Neural cell (in vitro differentiated cells): ENCODE results near the gene PTPDC1.

ENCODE experiments used
- EZH2 ChIP-seq: fragments of 200-600, 300-800 bp; shearing (Covaris generic), sonication (generic); IDR thresholded peaks from 2 replicates; pipeline ENCODE4 v1.6.1; 2014; ENCODE audit warnings: antibody characterized with exemption, low read length, borderline replicate concordance, mild to moderate bottlenecking; ENCODE audit not compliant: insufficient read depth, poor library complexity, severe bottlenecking
- TF ChIP-seq, protein P1 (sequence below): IDR thresholded peaks from 2 replicates; pipeline ENCODE4 v1.6.1; 2012; ENCODE audit warnings: borderline replicate concordance
- TF ChIP-seq, protein P2 (sequence below): fragments of 450-650 bp; IDR thresholded peaks from 2 replicates; pipeline ENCODE4 v1.5.1; 2014; ENCODE audit warnings: antibody characterized with exemption, mild to moderate bottlenecking, moderate library complexity; ENCODE audit not compliant: poor library complexity, severe bottlenecking

DNA sequence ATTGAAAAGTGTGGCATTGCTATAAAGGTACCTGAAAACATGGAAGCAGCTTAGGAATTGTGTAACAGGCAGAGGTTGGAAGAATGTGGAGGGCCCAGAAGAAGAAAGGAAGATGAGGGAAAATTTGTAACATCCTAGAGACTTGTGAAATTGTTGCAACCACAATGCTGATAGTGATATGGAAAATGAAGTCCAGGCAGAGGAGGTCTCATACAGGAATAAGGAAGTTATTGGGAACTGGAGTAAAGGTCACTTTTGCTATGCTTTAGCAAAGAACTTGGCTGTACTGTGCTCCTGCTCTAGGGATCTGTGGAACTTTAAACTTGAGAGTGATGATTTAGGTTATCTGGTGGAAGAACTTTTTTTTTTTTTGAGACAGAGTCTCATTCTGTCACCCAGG lies 43.5 kb downstream of the PTPDC1 start:
- TF ChIP-seq EZH2 = no peak
- TF ChIP-seq, protein P1, sequence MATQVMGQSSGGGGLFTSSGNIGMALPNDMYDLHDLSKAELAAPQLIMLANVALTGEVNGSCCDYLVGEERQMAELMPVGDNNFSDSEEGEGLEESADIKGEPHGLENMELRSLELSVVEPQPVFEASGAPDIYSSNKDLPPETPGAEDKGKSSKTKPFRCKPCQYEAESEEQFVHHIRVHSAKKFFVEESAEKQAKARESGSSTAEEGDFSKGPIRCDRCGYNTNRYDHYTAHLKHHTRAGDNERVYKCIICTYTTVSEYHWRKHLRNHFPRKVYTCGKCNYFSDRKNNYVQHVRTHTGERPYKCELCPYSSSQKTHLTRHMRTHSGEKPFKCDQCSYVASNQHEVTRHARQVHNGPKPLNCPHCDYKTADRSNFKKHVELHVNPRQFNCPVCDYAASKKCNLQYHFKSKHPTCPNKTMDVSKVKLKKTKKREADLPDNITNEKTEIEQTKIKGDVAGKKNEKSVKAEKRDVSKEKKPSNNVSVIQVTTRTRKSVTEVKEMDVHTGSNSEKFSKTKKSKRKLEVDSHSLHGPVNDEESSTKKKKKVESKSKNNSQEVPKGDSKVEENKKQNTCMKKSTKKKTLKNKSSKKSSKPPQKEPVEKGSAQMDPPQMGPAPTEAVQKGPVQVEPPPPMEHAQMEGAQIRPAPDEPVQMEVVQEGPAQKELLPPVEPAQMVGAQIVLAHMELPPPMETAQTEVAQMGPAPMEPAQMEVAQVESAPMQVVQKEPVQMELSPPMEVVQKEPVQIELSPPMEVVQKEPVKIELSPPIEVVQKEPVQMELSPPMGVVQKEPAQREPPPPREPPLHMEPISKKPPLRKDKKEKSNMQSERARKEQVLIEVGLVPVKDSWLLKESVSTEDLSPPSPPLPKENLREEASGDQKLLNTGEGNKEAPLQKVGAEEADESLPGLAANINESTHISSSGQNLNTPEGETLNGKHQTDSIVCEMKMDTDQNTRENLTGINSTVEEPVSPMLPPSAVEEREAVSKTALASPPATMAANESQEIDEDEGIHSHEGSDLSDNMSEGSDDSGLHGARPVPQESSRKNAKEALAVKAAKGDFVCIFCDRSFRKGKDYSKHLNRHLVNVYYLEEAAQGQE = no peak
- TF ChIP-seq, protein P2, sequence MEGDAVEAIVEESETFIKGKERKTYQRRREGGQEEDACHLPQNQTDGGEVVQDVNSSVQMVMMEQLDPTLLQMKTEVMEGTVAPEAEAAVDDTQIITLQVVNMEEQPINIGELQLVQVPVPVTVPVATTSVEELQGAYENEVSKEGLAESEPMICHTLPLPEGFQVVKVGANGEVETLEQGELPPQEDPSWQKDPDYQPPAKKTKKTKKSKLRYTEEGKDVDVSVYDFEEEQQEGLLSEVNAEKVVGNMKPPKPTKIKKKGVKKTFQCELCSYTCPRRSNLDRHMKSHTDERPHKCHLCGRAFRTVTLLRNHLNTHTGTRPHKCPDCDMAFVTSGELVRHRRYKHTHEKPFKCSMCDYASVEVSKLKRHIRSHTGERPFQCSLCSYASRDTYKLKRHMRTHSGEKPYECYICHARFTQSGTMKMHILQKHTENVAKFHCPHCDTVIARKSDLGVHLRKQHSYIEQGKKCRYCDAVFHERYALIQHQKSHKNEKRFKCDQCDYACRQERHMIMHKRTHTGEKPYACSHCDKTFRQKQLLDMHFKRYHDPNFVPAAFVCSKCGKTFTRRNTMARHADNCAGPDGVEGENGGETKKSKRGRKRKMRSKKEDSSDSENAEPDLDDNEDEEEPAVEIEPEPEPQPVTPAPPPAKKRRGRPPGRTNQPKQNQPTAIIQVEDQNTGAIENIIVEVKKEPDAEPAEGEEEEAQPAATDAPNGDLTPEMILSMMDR = no peak
